ENCODE results near the gene ZNF516. TPM values are rescaled to one million over a fixed set of nuclear protein-coding genes. Genes with fewer than 3 reads are reported as not detected.

The ZNF516 gene
- total and polyA plus RNA-seq, 7 experiments from 2014 or later, result 1.9 to 60.4 (median 21.7) TPM

DNA sequence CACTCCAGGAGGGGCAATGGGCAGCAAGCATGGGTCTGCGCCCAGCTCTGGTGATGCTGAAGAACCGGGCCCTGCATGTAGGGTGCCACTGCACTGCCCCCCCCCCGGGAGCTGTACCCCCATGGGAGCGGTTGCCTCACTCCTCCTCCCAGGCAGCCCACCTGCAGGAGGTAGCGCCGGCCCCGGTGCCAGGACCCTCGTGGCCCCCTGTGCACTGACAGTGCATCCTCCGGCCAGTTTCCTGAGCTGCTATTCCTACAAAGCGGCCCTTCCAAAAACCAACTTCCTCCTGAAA lies 109.4 kb downstream of the ZNF516 start:
- H3K9me3 Mint-ChIP-seq, result peaks cover 0 to 3% (median 0%) of the 10 kb centered on the region in 11 donors
- ChIA-PET POLR2A (no interaction called here), CTCF (no interaction called here)
- no peaks in the 10 kb centered on the region for H3K36me3 ChIP-seq (ENCODE audit: control insufficient read depth in 2 of 3, insufficient read depth in 3 of 3, low read length in 3 of 3)
- no peak overlapping the region for H3K4me3 ChIP-seq (ENCODE audit: low read length)
- peaks cover 0 to 29% (median 0%) of the 10 kb centered on the region in 5 donors for H3K27me3 Mint-ChIP-seq
- peak overlapping the region in 3 of 10 donors; percentile 68 to 82 (median 80) for H3K4me3 Mint-ChIP-seq
- H3K4me1 ChIP-seq (ENCODE audit: control insufficient read depth in 2 of 2, insufficient read depth in 2 of 2, low read length in 2 of 2), result peaks cover 11 to 26% of the 10 kb centered on the region in 2 donors
- intact Hi-C loops (cut with micrococcal nuclease), result no loop called here
- ATAC-seq (no peak), DNase-seq (no peak)
- peaks cover 14 to 55% (median 45%) of the 10 kb centered on the region in 7 donors for H3K4me1 Mint-ChIP-seq
- H3K9me3 ChIP-seq (ENCODE audit: control insufficient read depth in 2 of 3, low read length in 3 of 3), result no peaks in the 10 kb centered on the region
- no peak overlapping the region for H3K27ac ChIP-seq (ENCODE audit: low read depth, low read length)
- peaks cover 0 to 10% (median 3%) of the 10 kb centered on the region in 5 donors for H3K36me3 Mint-ChIP-seq
- H3K27ac Mint-ChIP-seq, result peak overlapping the region in 2 of 9 donors; percentile 42 to 62
- H3K27me3 ChIP-seq (ENCODE audit: control insufficient read depth in 2 of 2, insufficient read depth in 2 of 2, low read length in 2 of 2), result no peaks in the 10 kb centered on the region

DNA sequence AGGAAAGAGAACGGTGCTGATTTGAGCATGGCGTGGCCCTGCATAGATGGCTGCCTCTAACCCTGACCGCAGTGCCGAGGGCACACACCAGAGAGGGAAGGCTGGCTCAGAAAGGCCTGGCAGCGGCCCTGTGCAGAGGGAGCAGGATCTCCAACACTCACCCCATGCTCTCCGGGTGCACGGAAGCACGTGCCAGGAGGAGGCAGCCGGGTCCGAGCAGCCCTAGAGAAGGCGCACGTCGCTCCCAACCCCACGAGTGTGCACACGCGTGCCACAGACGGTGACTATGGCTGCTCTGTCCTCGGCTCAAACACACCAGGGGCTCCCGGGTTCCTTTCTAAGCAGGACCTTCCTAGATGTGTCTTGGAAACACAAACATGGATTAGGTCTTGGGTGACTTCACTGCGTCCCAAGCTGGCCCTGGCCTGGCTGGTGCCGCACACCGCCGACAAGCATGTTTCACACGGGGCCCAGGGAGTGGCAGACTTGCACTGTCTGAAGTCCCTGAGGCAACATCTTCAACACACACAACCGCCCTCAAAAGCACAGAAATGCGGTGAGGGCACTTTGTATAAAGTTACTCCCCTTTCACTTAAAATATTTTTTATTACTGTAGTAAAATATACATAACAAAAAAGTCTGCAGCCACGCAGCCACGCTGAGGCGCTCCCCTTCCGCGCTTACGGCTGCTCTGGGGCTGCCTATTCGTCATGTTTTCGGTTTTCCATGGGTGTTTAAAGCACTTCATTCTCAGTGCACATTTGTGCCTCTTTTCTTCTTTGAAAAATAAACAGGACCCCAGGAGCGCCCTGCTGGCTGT lies 110.0 kb downstream of the ZNF516 start:
- Histone ChIP-seq H3K27me3 (ENCODE audit: control insufficient read depth in 2 of 2, insufficient read depth in 2 of 2, low read length in 2 of 2) (no peaks in the 10 kb centered on the region), H3K4me3 (ENCODE audit: low read length) (no peak overlapping the region), H3K9me3 (ENCODE audit: control insufficient read depth in 2 of 3, low read length in 3 of 3) (no peaks in the 10 kb centered on the region), H3K4me1 (ENCODE audit: control insufficient read depth in 2 of 2, insufficient read depth in 2 of 2, low read length in 2 of 2) (peaks cover 11 to 21% of the 10 kb centered on the region in 2 donors), H3K27ac (ENCODE audit: low read depth, low read length) (no peak overlapping the region), H3K36me3 (ENCODE audit: control insufficient read depth in 2 of 3, insufficient read depth in 3 of 3, low read length in 3 of 3) (peaks cover 0 to 2% (median 0%) of the 10 kb centered on the region in 3 experiments)
- H3K36me3 Mint-ChIP-seq, result peaks cover 0 to 15% (median 3%) of the 10 kb centered on the region in 5 donors
- H3K4me1 Mint-ChIP-seq, result peaks cover 14 to 49% (median 44%) of the 10 kb centered on the region in 7 donors
- CTCF ChIA-PET, result no interaction called here
- H3K27me3 Mint-ChIP-seq, result peaks cover 0 to 32% (median 0%) of the 10 kb centered on the region in 5 donors
- intact Hi-C loops (cut with micrococcal nuclease), result no loop called here
- POLR2A ChIA-PET, result no interaction called here
- H3K4me3 Mint-ChIP-seq, result no peak overlapping the region
- peaks cover 0 to 3% (median 0%) of the 10 kb centered on the region in 11 donors for H3K9me3 Mint-ChIP-seq
- no peak overlapping the region for H3K27ac Mint-ChIP-seq
- peak in 1 of 9 donors; percentile 10 for DNase-seq
- no peak for ATAC-seq

DNA sequence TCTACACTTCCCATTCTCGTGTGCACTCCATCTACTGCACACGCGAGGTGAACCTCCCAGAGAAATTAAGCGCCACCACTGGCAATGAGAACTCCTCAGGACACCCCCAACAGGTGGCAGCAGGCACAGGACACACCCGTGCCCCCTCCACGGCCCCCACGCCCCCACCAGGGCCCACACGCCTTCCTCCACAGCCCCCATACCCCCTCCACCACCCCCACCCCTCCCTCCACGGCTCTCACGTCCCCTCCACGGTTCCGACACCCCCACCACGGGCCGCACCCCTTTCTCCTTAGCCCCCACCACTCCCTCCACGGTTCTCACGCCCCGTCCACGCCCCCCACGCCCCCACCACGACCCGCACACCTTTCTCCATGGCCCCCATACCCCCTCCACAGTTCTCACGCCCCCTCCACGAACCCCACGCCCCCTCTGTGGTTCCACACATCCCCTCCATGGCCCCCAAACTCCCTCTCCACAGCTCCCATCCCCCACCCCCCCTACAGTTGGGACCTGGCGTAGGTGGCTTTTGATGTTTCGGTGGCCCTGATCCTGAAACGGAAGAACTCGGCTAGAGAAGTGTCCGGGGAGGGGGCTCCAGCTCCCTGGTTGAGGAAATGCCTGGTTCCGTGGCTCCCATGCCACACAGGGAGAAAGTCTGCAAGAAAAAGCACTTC lies 110.8 kb downstream of the ZNF516 start:
- Histone ChIP-seq H3K27me3 (ENCODE audit: control insufficient read depth in 2 of 2, insufficient read depth in 2 of 2, low read length in 2 of 2) (no peaks in the 10 kb centered on the region), H3K9me3 (ENCODE audit: control insufficient read depth in 2 of 3, low read length in 3 of 3) (no peaks in the 10 kb centered on the region), H3K27ac (ENCODE audit: low read depth, low read length) (no peak overlapping the region), H3K4me3 (ENCODE audit: low read length) (no peak overlapping the region), H3K4me1 (ENCODE audit: control insufficient read depth in 2 of 2, insufficient read depth in 2 of 2, low read length in 2 of 2) (peaks cover 11 to 18% of the 10 kb centered on the region in 2 donors), H3K36me3 (ENCODE audit: control insufficient read depth in 2 of 3, insufficient read depth in 3 of 3, low read length in 3 of 3) (peaks cover 0 to 10% (median 0%) of the 10 kb centered on the region in 3 experiments)
- Mint-ChIP-seq H3K4me3 (no peak overlapping the region), H3K9me3 (peaks cover 0 to 3% (median 0%) of the 10 kb centered on the region in 11 donors), H3K27ac (no peak overlapping the region), H3K36me3 (peaks cover 0 to 22% (median 5%) of the 10 kb centered on the region in 5 donors), H3K27me3 (peaks cover 0 to 29% (median 0%) of the 10 kb centered on the region in 5 donors), H3K4me1 (peaks cover 14 to 42% (median 38%) of the 10 kb centered on the region in 7 donors)
- DNase-seq (no peak), ATAC-seq (no peak)
- ChIA-PET CTCF (no interaction called here), POLR2A (no interaction called here)
- intact Hi-C loops (cut with micrococcal nuclease), result no loop called here

GRCh38 chr18:76383636-76384035 lies 111.4 kb downstream of the ZNF516 start:
- ChIA-PET POLR2A (no interaction called here), CTCF (no interaction called here)
- peaks cover 0 to 25% (median 0%) of the 10 kb centered on the region in 5 donors for H3K27me3 Mint-ChIP-seq
- no peak overlapping the region for H3K4me3 Mint-ChIP-seq
- Histone ChIP-seq H3K27ac (ENCODE audit: low read depth, low read length) (no peak overlapping the region), H3K27me3 (ENCODE audit: control insufficient read depth in 2 of 2, insufficient read depth in 2 of 2, low read length in 2 of 2) (no peaks in the 10 kb centered on the region), H3K36me3 (ENCODE audit: control insufficient read depth in 2 of 3, insufficient read depth in 3 of 3, low read length in 3 of 3) (peaks cover 0 to 16% (median 0%) of the 10 kb centered on the region in 3 experiments), H3K4me3 (ENCODE audit: low read length) (no peak overlapping the region), H3K9me3 (ENCODE audit: control insufficient read depth in 2 of 3, low read length in 3 of 3) (no peaks in the 10 kb centered on the region), H3K4me1 (ENCODE audit: control insufficient read depth in 2 of 2, insufficient read depth in 2 of 2, low read length in 2 of 2) (peaks cover 11 to 18% of the 10 kb centered on the region in 2 donors)
- peaks cover 0 to 2% (median 0%) of the 10 kb centered on the region in 11 donors for H3K9me3 Mint-ChIP-seq
- DNase-seq (no peak), ATAC-seq (no peak)
- H3K36me3 Mint-ChIP-seq, result peaks cover 0 to 22% (median 5%) of the 10 kb centered on the region in 5 donors
- peaks cover 14 to 36% (median 34%) of the 10 kb centered on the region in 7 donors for H3K4me1 Mint-ChIP-seq
- H3K27ac Mint-ChIP-seq, result peak overlapping the region in 1 of 9 donors; percentile 28
- intact Hi-C loops (cut with micrococcal nuclease), result no loop called here

- CTCF ChIA-PET, result no interaction called here
Measured at GRCh38 chr18:76382275-76382674, 112.8 kb downstream of the ZNF516 start.

DNA sequence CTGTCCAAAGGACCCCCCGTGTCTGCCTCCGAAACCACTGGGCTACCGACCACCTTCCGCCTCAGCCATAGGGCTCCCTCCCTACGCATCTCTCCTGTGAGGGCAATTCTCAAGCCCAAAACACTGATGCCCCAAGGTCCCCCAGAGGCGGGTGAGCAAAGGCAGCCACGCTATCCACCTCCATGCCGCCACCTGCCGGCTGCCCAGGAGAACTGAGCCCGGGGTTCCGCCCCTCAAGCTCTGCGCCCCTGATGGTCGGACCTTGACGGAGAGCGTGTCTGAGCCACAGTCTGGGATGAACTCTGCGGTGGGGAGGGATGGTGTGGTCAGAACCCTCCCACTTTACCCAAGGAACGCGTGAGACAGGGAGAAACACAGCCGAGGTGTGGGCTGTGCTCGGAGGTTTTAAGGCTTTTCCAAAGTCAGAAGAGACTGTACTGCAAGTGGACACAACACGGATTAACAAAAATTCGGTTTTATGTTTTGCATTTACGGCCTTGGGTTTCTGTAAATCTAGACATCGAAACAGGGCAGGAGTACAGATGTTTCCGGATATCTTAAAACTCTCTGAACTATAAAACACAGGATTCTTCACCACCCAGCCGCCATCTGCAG lies 114.1 kb downstream of the ZNF516 start:
- DNase-seq (no peak), ATAC-seq (no peak)
- intact Hi-C loops (cut with micrococcal nuclease), result no loop called here
- H3K4me1 ChIP-seq (ENCODE audit: control insufficient read depth in 2 of 2, insufficient read depth in 2 of 2, low read length in 2 of 2), result peaks cover 0 to 17% of the 10 kb centered on the region in 2 donors
- H3K4me3 Mint-ChIP-seq, result no peak overlapping the region
- H3K9me3 Mint-ChIP-seq, result no peaks in the 10 kb centered on the region
- H3K9me3 ChIP-seq (ENCODE audit: control insufficient read depth in 2 of 3, low read length in 3 of 3), result no peaks in the 10 kb centered on the region
- peaks cover 0 to 20% (median 0%) of the 10 kb centered on the region in 3 experiments for H3K36me3 ChIP-seq (ENCODE audit: control insufficient read depth in 2 of 3, insufficient read depth in 3 of 3, low read length in 3 of 3)
- no peak overlapping the region for H3K27ac ChIP-seq (ENCODE audit: low read depth, low read length)
- H3K27me3 ChIP-seq (ENCODE audit: control insufficient read depth in 2 of 2, insufficient read depth in 2 of 2, low read length in 2 of 2), result no peaks in the 10 kb centered on the region
- peaks cover 13 to 30% (median 26%) of the 10 kb centered on the region in 7 donors for H3K4me1 Mint-ChIP-seq
- no peak overlapping the region for H3K4me3 ChIP-seq (ENCODE audit: low read length)
- H3K27me3 Mint-ChIP-seq, result peaks cover 0 to 10% (median 0%) of the 10 kb centered on the region in 5 donors
- ChIA-PET POLR2A (no interaction called here), CTCF (no interaction called here)
- peak overlapping the region in 2 of 9 donors; percentile 34 to 36 for H3K27ac Mint-ChIP-seq
- H3K36me3 Mint-ChIP-seq, result peaks cover 0 to 22% (median 5%) of the 10 kb centered on the region in 5 donors

More at GRCh38 chr18:76382275-76382674, 112.8 kb downstream of the ZNF516 start:
- no peak for ATAC-seq
- Mint-ChIP-seq H3K27me3 (peaks cover 0 to 15% (median 0%) of the 10 kb centered on the region in 5 donors), H3K4me3 (no peak overlapping the region), H3K36me3 (peaks cover 0 to 22% (median 5%) of the 10 kb centered on the region in 5 donors), H3K27ac (no peak overlapping the region), H3K4me1 (peaks cover 14 to 30% (median 26%) of the 10 kb centered on the region in 7 donors), H3K9me3 (no peaks in the 10 kb centered on the region)
- Histone ChIP-seq H3K27ac (ENCODE audit: low read depth, low read length) (no peak overlapping the region), H3K9me3 (ENCODE audit: control insufficient read depth in 2 of 3, low read length in 3 of 3) (no peaks in the 10 kb centered on the region), H3K4me1 (ENCODE audit: control insufficient read depth in 2 of 2, insufficient read depth in 2 of 2, low read length in 2 of 2) (peaks cover 11 to 17% of the 10 kb centered on the region in 2 donors), H3K4me3 (ENCODE audit: low read length) (no peak overlapping the region), H3K36me3 (ENCODE audit: control insufficient read depth in 2 of 3, insufficient read depth in 3 of 3, low read length in 3 of 3) (peaks cover 0 to 20% (median 0%) of the 10 kb centered on the region in 3 experiments), H3K27me3 (ENCODE audit: control insufficient read depth in 2 of 2, insufficient read depth in 2 of 2, low read length in 2 of 2) (no peaks in the 10 kb centered on the region)
- no peak for DNase-seq
- POLR2A ChIA-PET, result no interaction called here
- intact Hi-C loops (cut with micrococcal nuclease), result no loop called here

Measured in naive thymus-derived CD4-positive, alpha-beta T cell (primary cell).